GM18502 (cell line): ENCODE measurements around the gene RSPO1.
"Not testable (repeated sequence)": the region's sequence is repeated elsewhere in the genome, so short reads cannot be mapped to it uniquely, and the experiment has no call there.

Source experiments
- ATAC-seq: cut with Tn5 transposase; IDR thresholded peaks from one replicate; pipeline ENCODE4 v1.9.1; 2021; ENCODE audit warnings: mild to moderate bottlenecking; ENCODE audit not compliant: unreplicated experiment, poor library complexity

Gene RSPO1

DNA sequence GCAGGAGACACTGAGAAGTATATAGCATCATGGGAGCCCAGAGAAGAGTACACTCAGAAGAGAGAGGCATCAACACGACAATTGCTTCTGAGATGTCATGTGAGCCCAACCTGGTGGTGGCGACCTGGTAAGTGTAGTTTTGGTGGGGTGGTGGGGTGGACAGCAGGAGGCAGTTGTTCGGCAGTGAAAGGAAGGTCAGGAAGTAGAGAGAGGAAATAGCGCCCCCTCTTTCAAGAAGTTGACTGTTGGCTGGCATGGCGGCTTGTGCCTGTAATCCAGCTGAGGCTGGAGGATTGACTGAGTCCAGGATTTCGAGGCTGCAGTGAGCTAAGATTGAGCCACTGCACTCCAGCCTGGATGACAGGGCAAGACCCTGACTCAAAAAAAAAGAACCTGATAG is 12.6 kb downstream of the RSPO1 start:
- no peak for ATAC-seq

DNA sequence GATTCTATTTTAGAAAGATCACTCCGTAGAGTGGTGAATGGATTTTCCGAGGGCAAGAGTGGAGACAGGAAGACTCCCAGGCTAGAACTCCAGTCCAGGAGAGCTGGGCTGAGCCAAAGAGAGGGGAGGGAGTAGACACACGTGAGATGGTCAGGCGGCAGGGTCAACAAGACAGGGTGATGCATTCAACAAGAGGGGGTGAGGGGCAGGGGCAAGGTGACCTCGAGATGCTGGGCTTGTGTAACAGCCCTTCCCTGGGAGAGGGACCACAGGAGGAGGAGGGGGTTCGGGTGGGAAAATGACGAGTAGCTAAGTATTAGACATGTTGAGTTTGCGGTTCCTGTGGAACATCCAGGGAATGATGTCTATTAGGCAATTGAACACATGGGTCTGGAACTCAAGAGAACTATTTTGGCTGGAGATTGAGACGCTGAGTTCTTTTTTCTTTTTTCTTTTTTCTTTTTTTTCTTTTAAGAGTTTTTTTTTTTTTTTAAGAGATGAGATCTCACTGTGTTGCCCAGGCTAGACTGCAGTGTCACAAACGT is 13.3 kb downstream of the RSPO1 start:
- ATAC-seq = no peak

DNA sequence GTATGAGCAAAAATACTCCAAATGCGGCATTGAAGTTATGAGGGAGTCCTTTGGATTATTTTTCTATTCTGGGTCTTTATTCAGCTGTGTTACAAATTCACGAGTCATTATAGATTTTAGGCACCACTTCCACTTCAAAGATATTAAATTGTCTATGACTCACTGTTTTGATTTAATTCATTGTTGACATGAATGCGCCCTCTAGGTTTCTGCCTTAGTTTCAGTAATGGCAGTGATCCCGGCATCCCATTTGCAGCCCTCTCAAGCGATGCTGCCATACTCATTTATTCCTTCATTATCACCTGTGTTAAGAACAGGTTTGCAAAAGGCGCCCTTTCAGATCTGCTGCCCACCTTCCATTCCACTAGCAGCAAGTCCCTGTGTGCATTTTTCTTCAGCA is 14.0 kb downstream of the RSPO1 start:
- ATAC-seq = no peak

DNA sequence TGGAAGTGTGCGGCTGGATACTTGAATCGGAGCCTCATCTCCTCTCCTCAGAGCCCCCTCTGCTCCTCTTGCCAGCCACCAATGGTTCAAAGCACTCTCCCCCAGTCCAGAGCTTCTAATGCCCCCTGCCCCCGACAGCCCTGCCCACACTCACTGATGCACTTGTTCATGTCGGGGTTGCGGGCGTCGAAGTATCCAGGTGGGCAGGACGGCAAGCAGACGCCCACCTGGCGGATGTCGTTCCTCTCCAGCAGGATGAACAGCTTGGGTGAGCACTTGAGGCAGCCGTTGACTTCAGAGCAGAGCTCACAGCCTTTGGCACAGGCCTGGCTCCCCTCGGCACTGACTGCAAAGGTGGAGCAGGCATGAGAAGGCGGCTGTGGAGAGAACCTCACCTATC is 18.4 kb downstream of the RSPO1 start:
- no peak for ATAC-seq

DNA sequence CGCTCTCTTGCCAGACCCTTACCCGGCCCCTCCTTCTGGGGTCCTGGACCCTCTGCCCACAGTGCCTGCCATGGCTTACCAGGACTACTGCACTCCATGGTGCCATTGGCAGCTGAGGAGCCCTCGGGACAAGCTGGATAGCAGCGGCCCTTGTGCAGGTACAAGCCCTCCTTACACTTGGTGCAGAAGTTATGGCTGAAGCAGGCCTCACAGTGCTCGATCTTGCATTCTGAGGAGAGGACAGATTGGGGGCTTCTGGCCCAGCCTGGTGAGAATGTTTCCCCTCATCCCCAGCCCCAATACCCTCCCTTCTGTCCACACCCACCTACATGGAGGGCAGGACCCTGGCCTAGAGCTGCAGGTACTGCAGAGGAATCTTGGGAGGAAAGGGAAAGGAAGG is 20.6 kb downstream of the RSPO1 start:
- no peak for ATAC-seq

DNA sequence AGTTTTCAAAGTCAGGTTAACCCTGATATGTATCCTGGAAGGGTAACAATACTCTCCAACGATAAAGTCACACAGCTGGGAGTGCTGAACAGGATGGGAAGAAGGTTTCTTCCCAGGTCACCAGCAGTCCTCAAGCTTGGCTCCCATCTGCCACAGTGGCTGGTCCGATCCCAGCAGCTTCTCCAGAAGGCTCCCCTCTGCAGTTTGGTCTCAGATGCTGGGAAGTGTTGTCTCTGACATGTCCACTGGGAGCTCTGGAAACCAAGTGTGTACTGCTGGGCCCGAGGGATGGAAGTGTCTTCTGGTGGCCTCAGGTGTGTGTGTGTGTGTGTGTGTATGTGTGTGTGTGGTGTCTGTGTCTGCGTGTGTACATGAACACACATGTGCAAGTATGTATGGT is 22.5 kb downstream of the RSPO1 start:
- no peak for ATAC-seq

DNA sequence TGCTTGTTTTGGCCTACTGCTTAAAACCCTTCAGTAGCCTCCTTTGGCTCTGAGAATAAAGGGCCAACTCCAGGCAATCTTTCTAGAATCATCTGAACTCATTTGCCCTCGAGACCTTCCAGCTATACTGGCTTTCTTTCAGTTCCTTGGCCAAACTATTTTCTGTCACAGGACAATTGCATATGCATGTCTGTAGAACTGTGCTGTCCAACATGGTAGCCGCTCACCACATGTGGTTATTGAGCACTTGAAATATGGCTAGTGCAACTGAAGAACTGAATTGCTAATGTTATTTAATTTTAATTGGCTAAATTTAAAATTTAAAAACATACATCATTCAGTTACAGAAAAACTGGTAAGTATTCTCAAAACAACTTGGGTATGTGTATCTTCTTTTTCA is 24.7 kb downstream of the RSPO1 start:
- no peak for ATAC-seq

DNA sequence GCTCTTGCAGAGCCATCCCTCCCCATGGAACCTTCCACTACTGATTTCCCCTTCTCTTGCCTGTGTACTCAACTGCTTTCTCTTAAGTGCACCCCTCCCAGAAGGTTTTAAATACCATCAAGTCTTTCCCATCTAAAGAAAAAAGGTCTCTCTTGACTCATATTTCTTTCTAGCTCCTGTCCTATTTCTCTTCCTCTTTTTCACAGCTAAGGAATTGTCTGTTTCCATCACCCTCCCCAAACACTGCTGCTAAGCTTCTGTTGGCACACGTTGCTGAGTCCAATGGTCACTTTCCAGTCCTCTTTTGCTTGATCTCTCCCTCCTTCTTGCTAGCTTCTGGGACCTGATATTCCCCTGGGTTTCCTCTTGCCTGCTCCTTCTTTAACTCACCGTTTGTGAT is 25.7 kb downstream of the RSPO1 start:
- no peak for ATAC-seq

DNA sequence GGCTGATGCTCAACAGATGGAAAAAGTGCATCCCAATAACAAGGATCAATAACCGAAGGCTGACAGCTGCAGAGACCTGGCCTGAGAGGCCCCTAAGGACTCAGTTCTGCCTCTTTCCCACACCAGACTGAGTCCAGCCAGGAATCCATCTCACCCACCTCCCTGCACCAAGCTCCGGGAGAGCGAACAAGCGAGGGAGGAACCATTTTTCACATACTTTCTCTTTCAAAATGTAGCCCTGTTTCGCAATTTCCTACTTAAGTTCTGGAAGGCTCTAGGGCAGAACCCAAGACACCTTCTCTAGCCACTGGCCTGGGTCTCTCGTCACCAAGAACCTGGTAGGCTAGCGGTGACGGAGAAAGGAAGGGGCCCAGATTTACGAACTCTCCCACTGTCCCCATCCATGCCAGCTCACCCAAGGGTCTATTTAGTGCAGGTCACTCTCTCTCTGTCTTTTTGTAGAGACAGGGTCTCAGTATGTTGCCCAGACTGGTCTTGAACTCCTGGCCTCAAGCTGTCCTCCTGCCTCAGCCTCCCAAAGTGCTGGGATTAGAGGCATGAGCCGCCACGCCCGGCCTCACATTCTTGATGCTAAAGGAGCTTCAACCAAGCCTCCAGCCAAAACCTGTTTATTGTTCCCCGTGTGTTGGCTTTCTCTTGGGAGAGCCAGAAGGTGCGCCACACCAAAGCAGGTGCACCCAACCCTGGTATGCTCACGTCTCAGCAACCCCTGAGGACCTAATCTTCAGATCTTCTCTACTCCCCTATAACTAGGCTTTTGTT is 28.0 kb downstream of the RSPO1 start:
- ATAC-seq = no peak

DNA sequence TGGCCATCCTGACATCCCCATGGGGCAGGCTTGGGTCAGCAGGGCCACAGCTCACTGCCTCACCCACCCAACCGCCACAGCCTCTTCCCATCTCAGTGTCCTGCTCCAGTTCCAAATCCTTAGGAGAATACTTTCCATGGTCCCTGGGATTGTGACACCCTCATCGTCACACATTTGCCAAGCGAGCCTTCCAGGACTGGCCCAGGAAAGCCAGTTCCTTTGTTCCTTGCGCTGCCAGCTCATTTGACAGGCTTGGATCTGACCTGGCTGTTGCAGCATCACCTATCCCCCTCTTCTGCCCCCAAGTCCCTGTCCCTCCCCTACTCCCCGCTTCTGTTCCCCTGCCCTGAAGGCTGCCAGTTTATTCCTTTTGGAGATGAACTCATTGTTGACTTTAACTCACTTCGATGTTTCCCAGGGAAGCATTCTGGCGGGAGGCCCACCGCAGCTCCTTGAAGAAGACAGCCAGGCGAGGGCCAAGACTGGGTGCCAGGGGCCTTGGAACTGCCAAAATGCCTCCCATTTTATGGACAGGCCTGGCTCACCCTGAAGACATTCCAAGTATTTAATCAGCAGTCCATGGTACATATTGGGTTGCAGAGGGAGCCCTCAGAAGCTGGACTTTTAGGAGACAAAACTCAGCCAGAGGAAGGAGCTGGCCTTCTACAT is 28.8 kb downstream of the RSPO1 start:
- ATAC-seq = no peak

DNA sequence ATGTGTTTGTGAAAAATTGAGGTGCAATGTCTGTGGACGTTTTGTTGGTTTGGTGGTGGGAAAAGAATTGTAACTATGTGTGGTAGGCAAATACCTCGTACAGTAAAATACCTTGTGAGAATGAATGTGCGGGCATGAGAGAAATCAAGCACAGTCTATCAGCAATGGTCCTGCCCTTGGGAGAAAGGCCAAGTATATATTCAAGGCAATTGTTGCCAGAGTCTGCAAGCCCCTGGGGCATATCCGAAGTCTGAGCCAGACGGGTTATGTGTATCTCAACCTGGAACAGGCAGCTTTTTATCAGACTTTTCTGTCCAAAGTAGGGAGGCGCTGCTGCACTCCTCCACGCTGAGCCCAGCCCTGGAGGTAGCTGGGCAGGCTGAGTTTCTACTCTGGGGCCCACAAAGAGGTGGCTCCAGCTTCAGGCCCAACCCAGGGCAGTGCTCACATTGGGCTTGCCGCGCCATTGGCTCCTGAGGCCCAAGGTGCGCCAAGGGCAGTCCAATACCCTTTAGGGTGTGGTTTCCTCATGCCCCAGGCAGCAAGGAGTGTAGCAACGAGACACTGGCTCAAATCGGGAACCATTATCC is 29.5 kb downstream of the RSPO1 start:
- ATAC-seq = no peak

DNA sequence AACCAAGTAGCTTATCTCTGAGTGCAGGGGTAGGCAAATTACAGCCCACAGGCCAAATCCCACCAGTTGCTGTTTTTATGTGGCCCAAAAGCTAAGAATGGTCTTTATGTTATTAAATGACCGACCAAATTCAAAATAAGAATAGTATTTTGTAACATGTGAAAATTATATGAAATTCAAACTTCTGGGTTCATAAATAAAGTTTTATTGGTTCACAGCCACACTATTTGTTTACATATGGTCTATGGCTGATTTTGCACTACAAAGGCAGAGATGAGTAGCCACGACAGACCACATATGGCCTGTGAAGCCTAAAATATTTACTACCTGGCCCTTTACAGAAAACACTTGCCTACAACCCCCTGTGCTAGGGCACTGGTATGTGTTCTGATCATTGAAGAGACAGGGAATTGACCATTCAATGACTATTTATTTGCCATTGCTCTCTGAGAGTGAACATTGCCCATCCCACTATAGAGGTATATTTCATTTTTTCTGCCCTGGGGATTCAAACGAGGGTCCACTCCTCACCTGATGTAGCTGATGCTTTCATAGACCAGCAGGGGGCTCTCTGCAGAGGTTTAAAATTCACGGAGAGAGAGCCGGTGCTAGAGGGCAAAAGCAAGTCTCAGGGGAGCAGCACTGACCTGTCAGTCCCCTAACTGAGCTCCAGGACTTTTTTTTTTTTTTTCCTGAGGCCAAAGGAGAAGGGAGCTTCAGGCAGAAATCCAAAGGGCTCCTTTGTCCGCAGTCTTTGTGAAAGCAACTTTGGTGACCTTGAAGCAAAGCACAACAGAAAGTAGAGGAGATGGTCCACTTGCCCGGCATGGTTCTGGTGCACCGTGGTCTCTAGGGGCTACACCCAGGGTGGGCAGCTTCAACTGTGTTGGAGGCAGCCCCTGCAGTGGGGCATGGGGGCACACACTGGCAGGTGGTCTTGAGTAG is 31.7 kb downstream of the RSPO1 start:
- no peak for ATAC-seq

DNA sequence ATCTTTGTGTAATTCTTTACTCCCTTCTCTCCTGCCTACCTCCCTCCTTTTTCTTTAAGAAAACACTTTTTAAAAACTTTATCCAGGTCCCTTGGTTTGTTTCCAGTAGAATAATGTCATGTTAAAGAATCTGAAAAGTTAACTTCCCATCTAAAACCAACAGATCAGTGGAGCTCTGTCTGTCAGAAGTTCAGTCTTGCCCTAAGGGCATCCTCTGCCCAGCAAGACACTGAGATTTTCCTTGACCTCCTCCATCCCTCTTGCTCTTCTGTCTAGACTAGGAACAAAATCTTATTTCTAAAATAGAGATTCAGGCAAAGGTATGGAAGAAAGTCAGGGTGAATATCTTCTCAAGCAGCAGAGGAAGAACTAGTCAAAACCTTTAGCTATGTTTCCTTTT is 33.3 kb downstream of the RSPO1 start:
- no peak for ATAC-seq

DNA sequence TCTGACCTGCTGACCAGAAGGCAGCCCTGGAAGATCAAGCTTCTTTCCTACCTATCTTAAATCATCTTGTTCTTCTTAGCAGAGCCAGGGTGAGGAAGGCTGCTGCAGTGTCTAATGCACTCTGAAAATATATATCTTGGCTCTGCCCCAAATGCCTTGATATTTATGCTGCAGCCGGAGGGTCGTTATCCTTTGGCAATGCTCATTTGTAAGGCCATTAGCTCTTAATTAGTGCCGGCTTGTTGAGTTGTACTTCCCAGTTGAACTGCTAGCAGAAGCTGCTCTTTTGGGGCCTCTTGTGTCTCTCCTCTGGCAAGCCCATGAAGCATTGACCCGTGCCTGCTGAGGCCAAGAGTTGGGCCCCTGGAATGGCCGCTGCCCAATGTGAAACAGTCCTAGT is 34.8 kb downstream of the RSPO1 start:
- ATAC-seq = no peak

DNA sequence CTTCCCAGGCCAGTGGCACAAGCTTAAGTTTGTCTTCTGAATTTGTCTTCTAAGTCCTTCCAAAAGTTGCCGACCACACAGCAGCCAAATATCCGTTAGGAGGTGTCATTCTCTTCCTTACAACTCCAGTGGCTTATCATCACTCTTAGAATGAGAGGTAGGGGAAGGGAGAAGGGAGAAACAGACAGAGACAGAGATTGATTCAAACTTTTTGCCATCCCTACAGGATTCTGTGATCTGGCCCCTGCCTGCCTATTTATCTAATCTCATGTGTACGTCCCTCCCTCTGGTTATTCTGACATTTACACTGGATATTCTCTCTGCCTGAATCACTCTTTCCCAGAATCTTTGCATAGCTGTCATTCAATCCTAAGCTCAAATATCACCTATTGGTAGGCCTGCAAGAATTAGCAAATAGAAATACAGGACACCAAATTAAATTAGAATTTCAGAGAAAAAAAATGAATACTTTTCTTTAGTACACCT is 38.5 kb downstream of the RSPO1 start:
- ATAC-seq = peak; percentile 2

DNA sequence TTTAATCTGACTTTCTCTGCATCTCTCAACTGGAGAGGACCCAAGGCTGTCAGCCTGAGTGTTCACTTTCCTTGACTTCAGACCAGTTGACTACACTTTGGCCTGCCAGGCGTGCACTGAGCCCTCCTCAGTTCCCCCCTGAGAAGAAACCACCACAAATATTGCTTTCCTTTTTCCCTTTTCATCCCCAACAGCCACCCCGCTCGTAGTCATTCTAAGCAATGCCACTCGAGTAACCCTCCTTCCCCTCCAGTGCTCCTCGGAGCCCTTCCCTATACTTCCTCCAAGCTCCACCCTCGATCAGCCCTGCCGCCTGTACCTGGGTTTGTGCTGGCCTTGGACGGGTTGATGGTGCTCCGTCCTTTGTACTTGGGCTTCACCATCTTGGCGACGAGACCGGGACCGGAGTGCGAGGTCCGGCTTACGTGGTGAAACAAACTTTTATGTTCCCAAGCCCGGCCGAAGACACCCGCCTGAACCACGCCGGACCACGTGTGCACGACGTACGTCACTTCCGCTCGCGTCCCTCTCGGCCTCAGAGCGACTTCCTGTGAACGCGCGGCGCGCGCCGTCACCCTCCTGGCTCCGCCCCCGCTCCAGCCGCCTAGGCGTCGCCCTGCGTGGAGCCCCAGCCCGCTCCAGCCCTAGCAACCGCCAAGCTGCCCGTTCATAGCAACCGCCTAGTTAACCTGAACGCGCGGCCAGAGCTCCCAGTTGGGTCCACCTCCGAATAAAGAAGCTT is 39.1 kb downstream of the RSPO1 start, which contains the start of gene GNL2:
Gene GNL2, minus strand, starts transcription at position 498 of the 742 bp plus-strand sequence. Its CDS starts 115 bp downstream, at position 383.
- ATAC-seq = peak; percentile 96

DNA sequence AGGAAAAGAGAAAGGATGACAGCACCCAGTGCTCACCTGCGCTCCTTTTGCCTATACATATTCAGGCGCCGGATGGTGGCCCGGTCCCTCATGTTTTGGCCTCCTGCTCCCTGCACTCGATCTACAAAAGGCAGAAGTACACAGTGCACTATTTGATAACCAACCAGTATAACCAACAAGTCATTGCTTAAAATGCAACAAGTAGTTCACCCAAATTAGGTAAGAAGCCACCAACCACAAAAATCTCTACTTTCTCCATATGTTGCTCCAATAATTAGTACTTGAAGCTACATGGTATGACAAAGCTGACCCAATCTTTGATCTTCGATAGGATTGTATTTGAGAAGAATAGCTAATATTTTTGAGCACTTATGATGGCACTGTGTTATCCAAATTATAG is 41.0 kb downstream of the RSPO1 start:
- ATAC-seq = no peak

DNA sequence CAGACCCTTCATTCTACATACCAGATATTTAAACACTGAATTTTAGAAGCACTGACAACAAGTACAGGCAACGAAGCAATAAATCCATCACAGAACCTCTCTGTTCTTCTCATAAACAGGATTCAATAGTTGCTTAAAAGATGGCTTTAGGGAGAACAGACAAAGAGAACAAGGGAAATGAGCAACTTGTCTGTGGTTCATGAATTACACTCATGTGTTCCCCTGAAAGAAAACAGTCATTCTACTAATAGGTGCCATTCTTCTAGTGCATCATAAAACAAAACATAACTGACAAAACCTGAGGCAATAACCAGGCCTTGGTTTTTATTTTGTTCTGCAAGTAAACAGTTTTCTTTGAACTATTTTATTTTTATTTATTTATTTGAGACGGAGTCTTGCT is 45.8 kb downstream of the RSPO1 start:
- no peak for ATAC-seq

DNA sequence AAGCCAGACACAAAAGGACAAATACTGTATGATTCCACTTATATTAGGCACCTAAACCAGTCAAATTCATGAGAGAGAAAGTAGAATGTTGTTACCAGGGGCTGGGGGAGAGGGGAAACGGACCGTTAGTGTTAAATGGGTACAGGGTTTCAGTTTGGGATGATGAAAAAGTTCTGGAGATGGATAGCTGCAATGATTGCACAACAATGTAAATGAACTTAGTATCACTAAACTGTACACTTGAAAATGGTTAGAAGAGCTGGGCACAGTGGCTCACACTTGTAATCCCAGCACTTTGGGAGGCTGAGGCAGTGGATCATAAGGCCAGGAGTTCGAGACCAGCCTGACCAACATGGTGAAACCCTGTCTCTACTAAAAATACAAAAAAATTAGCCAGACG is 50.1 kb downstream of the RSPO1 start:
- not testable (repeated sequence) for ATAC-seq
